Measurements from ENCODE around the gene PTGS2. TPM values are rescaled to one million over a fixed set of nuclear protein-coding genes. Genes with fewer than 3 reads are reported as not detected.

Gene PTGS2
- total and polyA plus RNA-seq, 2 of the 8 experiments (the other 6 are each of a cell fraction or from before 2014, with no cell fraction given) = 0.29 to 0.35 TPM

DNA sequence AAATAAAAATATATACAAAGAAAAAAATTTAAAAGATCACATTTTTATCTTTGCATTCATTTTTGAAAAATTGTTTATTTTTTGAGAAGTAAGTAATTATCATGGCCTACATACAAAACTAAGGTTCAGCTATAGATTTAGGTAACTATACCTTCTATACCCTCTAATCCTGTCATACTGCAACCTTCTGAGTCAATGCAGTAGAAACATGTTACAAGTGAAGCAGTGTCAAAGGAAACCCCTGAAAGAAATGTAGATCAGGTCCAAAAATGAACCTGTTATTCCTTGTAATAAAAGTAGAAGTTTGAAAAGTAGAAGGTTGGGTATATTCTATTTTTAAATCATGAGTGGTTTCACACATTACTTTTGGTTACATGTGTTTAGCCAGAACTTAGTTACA is 51.3 kb downstream of the PTGS2 start (continued):
- TF ChIP-seq, protein P1, sequence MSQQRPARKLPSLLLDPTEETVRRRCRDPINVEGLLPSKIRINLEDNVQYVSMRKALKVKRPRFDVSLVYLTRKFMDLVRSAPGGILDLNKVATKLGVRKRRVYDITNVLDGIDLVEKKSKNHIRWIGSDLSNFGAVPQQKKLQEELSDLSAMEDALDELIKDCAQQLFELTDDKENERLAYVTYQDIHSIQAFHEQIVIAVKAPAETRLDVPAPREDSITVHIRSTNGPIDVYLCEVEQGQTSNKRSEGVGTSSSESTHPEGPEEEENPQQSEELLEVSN (IDR thresholded peaks at IDR 0.05) = no peak
- TF ChIP-seq SIN3A (conservative IDR thresholded peaks at IDR 0.05 in 1 of 2, IDR thresholded peaks at IDR 0.05 in 1 of 2; ENCODE audit: low read depth in 1 of 2, low read length in 2 of 2) = no peak
- no peak for TF ChIP-seq SP4 (IDR thresholded peaks at IDR 0.05; ENCODE audit: low read length)
- TF ChIP-seq CHD1 (IDR thresholded peaks at IDR 0.05; ENCODE audit: low read depth, low read length) = no peak
- no peak for TF ChIP-seq SP2 (IDR thresholded peaks at IDR 0.05; ENCODE audit: low read length)
